ENCODE data around the gene DNAJC24. TPM values are rescaled to one million over a fixed set of nuclear protein-coding genes. Genes with fewer than 3 reads are reported as not detected.

DNAJC24 gene
- total RNA-seq, 1 experiment from 2014 or later, result 18.4 TPM

GRCh38 chr11:31415435-31415834 is 45.8 kb downstream of the DNAJC24 start:
- no peak for DNase-seq (ENCODE audit: low read depth)

- no peak for DNase-seq (ENCODE audit: low read depth)
Observed at GRCh38 chr11:31417357-31417756, 47.7 kb downstream of the DNAJC24 start.

GRCh38 chr11:31417816-31418215 is 48.2 kb downstream of the DNAJC24 start:
- no peak for DNase-seq (ENCODE audit: low read depth)

GRCh38 chr11:31419138-31419537 is 49.5 kb downstream of the DNAJC24 start:
- DNase-seq (ENCODE audit: low read depth), result no peak

- DNase-seq (ENCODE audit: low read depth), result peak; percentile 41
Observed at GRCh38 chr11:31419669-31420068, 50.0 kb downstream of the DNAJC24 start.

- no peak for DNase-seq (ENCODE audit: low read depth)
Observed at GRCh38 chr11:31421820-31422219, 52.2 kb downstream of the DNAJC24 start.

- no peak for DNase-seq (ENCODE audit: low read depth)
Observed at GRCh38 chr11:31422703-31423102, 53.0 kb downstream of the DNAJC24 start.

- DNase-seq (ENCODE audit: low read depth), result no peak
Observed at GRCh38 chr11:31424652-31425051, 55.0 kb downstream of the DNAJC24 start.

- no peak for DNase-seq (ENCODE audit: low read depth)
Observed at GRCh38 chr11:31433851-31434250, 64.2 kb downstream of the DNAJC24 start.

- DNase-seq (ENCODE audit: low read depth), result peak; percentile 80
Observed at GRCh38 chr11:31437742-31438435, 68.2 kb downstream of the DNAJC24 start.

- no peak for DNase-seq (ENCODE audit: low read depth)
Observed at GRCh38 chr11:31441296-31441695, 71.6 kb downstream of the DNAJC24 start.

GRCh38 chr11:31442086-31442485 is 72.4 kb downstream of the DNAJC24 start:
- no peak for DNase-seq (ENCODE audit: low read depth)

- no peak for DNase-seq (ENCODE audit: low read depth)
Observed at GRCh38 chr11:31443802-31444201, 74.1 kb downstream of the DNAJC24 start.

- peak; percentile 2 for DNase-seq (ENCODE audit: low read depth)
Observed at GRCh38 chr11:31445621-31446020, 76.0 kb downstream of the DNAJC24 start.

GRCh38 chr11:31449040-31449439 is 79.4 kb downstream of the DNAJC24 start:
- DNase-seq (ENCODE audit: low read depth), result no peak

- DNase-seq (ENCODE audit: low read depth), result no peak
Observed at GRCh38 chr11:31450841-31451240, 81.2 kb downstream of the DNAJC24 start.

GRCh38 chr11:31455177-31455576 is 85.5 kb downstream of the DNAJC24 start:
- no peak for DNase-seq (ENCODE audit: low read depth)

- DNase-seq (ENCODE audit: low read depth), result no peak
Observed at GRCh38 chr11:31464436-31464835, 94.8 kb downstream of the DNAJC24 start.

- no peak for DNase-seq (ENCODE audit: low read depth)
Observed at GRCh38 chr11:31474083-31474482, 104.4 kb downstream of the DNAJC24 start.

- DNase-seq (ENCODE audit: low read depth), result no peak
Observed at GRCh38 chr11:31477528-31478222, 108.0 kb downstream of the DNAJC24 start.

- DNase-seq (ENCODE audit: low read depth), result no peak
Observed at GRCh38 chr11:31478223-31478590, 108.5 kb downstream of the DNAJC24 start.

- DNase-seq (ENCODE audit: low read depth), result no peak
Observed at GRCh38 chr11:31479066-31479465, 109.4 kb downstream of the DNAJC24 start.

- no peak for DNase-seq (ENCODE audit: low read depth)
Observed at GRCh38 chr11:31480930-31481329, 111.3 kb downstream of the DNAJC24 start.
